OCI-LY7 (cell line): ENCODE results near the gene TM9SF1. TPM values are rescaled to one million over a fixed set of nuclear protein-coding genes. Genes with fewer than 3 reads are reported as not detected.

Experiments
- BruUV-seq: library from RNA; stranded (reverse); fragments of 400-500 nt; replicated peaks from 2 replicates; lab custom pipeline; 2021; lab: Mats Ljungman, UMichigan
- CTCF ChIA-PET: fragments of 300-600 bp; sonication (Branson Sonifier 250); formaldehyde crosslinking; loops from one replicate; lab custom pipeline; 2022; ENCODE audit warnings: antibody characterized with exemption; ENCODE audit not compliant: unreplicated experiment; lab: Charles Lee
- POLR2A ChIA-PET: fragments of 300-600 bp; sonication (Branson Sonifier 250); formaldehyde crosslinking; loops from one replicate; lab custom pipeline; 2022; ENCODE audit warnings: antibody characterized with exemption; lab: Charles Lee
- DNase-seq: peaks from one replicate; pipeline ENCODE4 v3.0.0-alpha.2; 2015; ENCODE audit warnings: low spot score
- H2AFZ ChIP-seq: fragments of 200-600 bp; sonication (generic), shearing (Covaris generic); 2 replicates; pipeline ENCODE4 v1.6.1; 2014; ENCODE audit warnings: mild to moderate bottlenecking, antibody characterized with exemption, low read length, moderate library complexity
- H3K27ac ChIP-seq: fragments of 200-600 bp; sonication (generic); 2 replicates; pipeline ENCODE4 v1.5.1; 2014; ENCODE audit warnings: mixed run types, low read depth, mild to moderate bottlenecking, moderate library complexity, low read length, inconsistent platforms; ENCODE audit not compliant: poor library complexity, severe bottlenecking
- H3K36me3 ChIP-seq: fragments of 200-600 bp; sonication (generic); 2 replicates; pipeline ENCODE4 v1.6.1; 2014; ENCODE audit warnings: mild to moderate bottlenecking, antibody characterized with exemption, low read length, moderate library complexity, mixed read lengths; ENCODE audit not compliant: insufficient read depth
- H3K4me1 ChIP-seq: fragments of 200-600 bp; sonication (generic); 2 replicates; pipeline ENCODE4 v1.5.1; 2014; ENCODE audit warnings: mild to moderate bottlenecking, low read length; ENCODE audit not compliant: insufficient read depth, poor library complexity, severe bottlenecking
- H3K4me2 ChIP-seq: fragments of 200-600 bp; sonication (generic); 2 replicates; pipeline ENCODE4 v1.6.1; 2014; ENCODE audit warnings: mild to moderate bottlenecking, low read length
- H3K4me3 ChIP-seq: fragments of 200-600 bp; sonication (generic); 2 replicates; pipeline ENCODE4 v1.5.1; 2014; ENCODE audit warnings: mild to moderate bottlenecking, low read depth, low read length; ENCODE audit not compliant: poor library complexity, severe bottlenecking
- H3K79me2 ChIP-seq: fragments of 200-600 bp; sonication (generic); 2 replicates; pipeline ENCODE4 v1.6.1; 2016; ENCODE audit warnings: low read depth, mild to moderate bottlenecking, low read length, moderate library complexity, mixed read lengths; ENCODE audit not compliant: insufficient read depth
- H3K9me2 ChIP-seq: fragments of 200-600 bp; sonication (generic); 2 replicates; pipeline ENCODE4 v1.6.1; 2016; ENCODE audit warnings: mild to moderate bottlenecking, low read length, mixed read lengths; ENCODE audit not compliant: insufficient read depth
- H3K9me3 ChIP-seq: fragments of 200-600 bp; sonication (generic); 2 replicates; pipeline ENCODE4 v1.6.1; 2014; ENCODE audit warnings: mild to moderate bottlenecking, mixed run types, low read length, mixed read lengths
- H4K20me1 ChIP-seq: fragments of 200-600 bp; sonication (generic); 2 replicates; pipeline ENCODE4 v1.6.1; 2014; ENCODE audit warnings: mild to moderate bottlenecking, antibody characterized with exemption, low read length, moderate library complexity, mixed read lengths; ENCODE audit not compliant: insufficient read depth
- EZH2phosphoT487 ChIP-seq: fragments of 200-600 bp; sonication (generic); IDR thresholded peaks from 2 replicates; pipeline ENCODE4 v1.6.1; 2018; ENCODE audit warnings: low read depth, borderline replicate concordance, mild to moderate bottlenecking, mixed run types, antibody characterized with exemption, low read length, moderate library complexity, mixed read lengths
- intact Hi-C: fragments of 100-400 bp; cut with micrococcal nuclease; formaldehyde crosslinking; loops from one replicate; pipeline ENCODE4 v1.10.0; 2022; ENCODE audit not compliant: unreplicated experiment
- total RNA-seq, 2 experiments: library from RNA; depleted of rRNA in 1 of 2; stranded (reverse); fragments of >200 nt in 1 of 2; shearing (Covaris generic) in 1 of 2; gene quantifications; 2 replicates each; pipeline ENCODE4 v1.2.3, GENCODE V29; 2014 to 2022
- TF ChIP-seq, protein P1 (sequence below): fragments of 200-600 bp; sonication (generic); conservative IDR thresholded peaks from 2 replicates; pipeline ENCODE4 v1.5.1; 2014; ENCODE audit warnings: mild to moderate bottlenecking, antibody characterized with exemption, low read length, moderate library complexity, mixed read lengths

Gene TM9SF1
- total RNA-seq, 2 experiments from 2014 or later = 23.4 to 27.8 TPM

DNA sequence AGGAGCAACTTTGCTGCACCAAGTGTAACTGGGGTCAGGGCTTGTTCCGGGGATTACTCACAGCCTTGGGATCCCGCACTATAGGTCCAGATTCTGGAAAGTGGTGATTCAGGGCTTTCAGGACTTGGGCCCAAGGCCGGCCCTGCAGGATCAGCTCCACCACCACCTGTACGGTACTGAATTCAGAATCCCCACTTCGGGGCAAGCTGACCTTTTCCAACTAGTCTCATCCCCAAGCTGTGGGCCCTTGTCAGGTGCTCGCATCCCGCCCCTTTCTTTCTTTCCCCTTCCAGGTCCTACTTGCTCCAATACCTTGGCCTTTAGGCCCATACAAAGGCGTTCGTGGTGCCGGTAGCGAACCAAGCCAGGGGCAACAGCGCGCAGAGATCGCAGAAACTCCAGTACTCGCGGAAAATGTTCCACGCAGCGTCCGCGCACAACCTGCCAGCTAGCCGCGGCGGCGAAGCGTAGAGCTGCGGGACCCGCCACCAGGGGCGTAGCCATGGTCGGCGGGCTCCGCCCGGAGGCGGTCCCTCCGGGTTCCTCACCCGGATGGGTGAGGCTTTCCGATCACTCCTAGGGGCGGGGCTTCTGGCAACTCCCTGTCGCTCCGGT, 46.7 kb upstream of the TM9SF1 start:
- Histone ChIP-seq H3K79me2 (peaks cover 16% of the 10 kb centered on the region; the same call in 1 of the 2 replicates), H4K20me1 (no peaks in the 10 kb centered on the region), H3K4me3 (peak overlapping the region; percentile 82), H3K27ac (peak overlapping the region; percentile 90), H2AFZ (peak overlapping the region; percentile 52; the same call in 1 of the 2 replicates), H3K4me1 (peaks cover 28% of the 10 kb centered on the region), H3K4me2 (peak overlapping the region; percentile 92), H3K9me3 (no peaks in the 10 kb centered on the region), H3K9me2 (no peaks in the 10 kb centered on the region), H3K36me3 (peaks cover 43% of the 10 kb centered on the region)
- ChIA-PET POLR2A (interaction anchor here (0.7 to 2.3 kb wide), 25 partner anchors 9 to 200 kb away, joined by 3 to 25 read pairs (median 5); partner anchors contain the start of genes CHMP4A, DCAF11, DHRS1 and EMC9), CTCF (interaction anchor here (0.8 to 2.2 kb wide), 6 partner anchors 22 to 95 kb away, joined by 3 to 17 read pairs (median 6); partner anchors contain the start of genes CIDEB, DHRS1, NOP9 and PSME2)
- intact Hi-C loops = loop anchor here (1.0 to 5.0 kb wide), 5 partner anchors 29 to 230 kb away; partner anchors contain the start of genes IPO4 and RABGGTA
- no peak for TF ChIP-seq EZH2phosphoT487
- TF ChIP-seq, protein P1, sequence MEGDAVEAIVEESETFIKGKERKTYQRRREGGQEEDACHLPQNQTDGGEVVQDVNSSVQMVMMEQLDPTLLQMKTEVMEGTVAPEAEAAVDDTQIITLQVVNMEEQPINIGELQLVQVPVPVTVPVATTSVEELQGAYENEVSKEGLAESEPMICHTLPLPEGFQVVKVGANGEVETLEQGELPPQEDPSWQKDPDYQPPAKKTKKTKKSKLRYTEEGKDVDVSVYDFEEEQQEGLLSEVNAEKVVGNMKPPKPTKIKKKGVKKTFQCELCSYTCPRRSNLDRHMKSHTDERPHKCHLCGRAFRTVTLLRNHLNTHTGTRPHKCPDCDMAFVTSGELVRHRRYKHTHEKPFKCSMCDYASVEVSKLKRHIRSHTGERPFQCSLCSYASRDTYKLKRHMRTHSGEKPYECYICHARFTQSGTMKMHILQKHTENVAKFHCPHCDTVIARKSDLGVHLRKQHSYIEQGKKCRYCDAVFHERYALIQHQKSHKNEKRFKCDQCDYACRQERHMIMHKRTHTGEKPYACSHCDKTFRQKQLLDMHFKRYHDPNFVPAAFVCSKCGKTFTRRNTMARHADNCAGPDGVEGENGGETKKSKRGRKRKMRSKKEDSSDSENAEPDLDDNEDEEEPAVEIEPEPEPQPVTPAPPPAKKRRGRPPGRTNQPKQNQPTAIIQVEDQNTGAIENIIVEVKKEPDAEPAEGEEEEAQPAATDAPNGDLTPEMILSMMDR = peak; percentile 35; the same call in 1 of the 2 replicates
- peak; percentile 96 for DNase-seq
- TSS peak; percentile 60 for BruUV-seq

- H3K4me2 ChIP-seq = peak overlapping the region; percentile 92; the same call in 1 of the 2 replicates
These were observed 45.1 kb upstream of the TM9SF1 start for GRCh38 chr14:24240110-24240918.

More at GRCh38 chr14:24240110-24240918, 45.1 kb upstream of the TM9SF1 start:
- intact Hi-C loops = loop anchor here (5.0 kb wide), 1 partner anchor 228 kb away; no protein-coding TSS in a partner anchor
- H3K9me2 ChIP-seq = no peaks in the 10 kb centered on the region
- no peak overlapping the region for H2AFZ ChIP-seq
- no peaks in the 10 kb centered on the region for H3K9me3 ChIP-seq
- BruUV-seq = no TSS peak
- no peak overlapping the region for H3K4me3 ChIP-seq
- H3K36me3 ChIP-seq = peaks cover 59% of the 10 kb centered on the region
- no peak for DNase-seq
- ChIA-PET CTCF (no interaction called here), POLR2A (interaction anchor here (0.6 to 1.1 kb wide), 3 partner anchors 27 to 1264 kb away, joined by 3 to 4 read pairs (median 3); partner anchors contain the start of gene CHMP4A)
- peaks cover 16% of the 10 kb centered on the region; the same call in 1 of the 2 replicates for H3K79me2 ChIP-seq
- TF ChIP-seq EZH2phosphoT487 = no peak
- TF ChIP-seq, protein P1 = no peak
- H3K4me1 ChIP-seq = peaks cover 25% of the 10 kb centered on the region
- no peaks in the 10 kb centered on the region for H4K20me1 ChIP-seq
- H3K27ac ChIP-seq = no peak overlapping the region
